Muscle of back (tissue), 11 donors: ENCODE measurements around the gene LBH. TPM values are rescaled to one million over a fixed set of nuclear protein-coding genes. Genes with fewer than 3 reads are reported as not detected.
A peak's percentile ranks its signal among the peaks of the same experiment; 100 is the strongest.

Experiments
- DNase-seq, 3 donors: peaks; one replicate each; pipeline versions ENCODE4 v3.0.0 to v3.0.0-alpha.2; 2013
- polyA plus RNA-seq, 10 donors: library from polyadenylated mRNA; unstranded; fragments of 120-200 nt; gene quantifications; one replicate each; pipeline ENCODE4 v1.2.1, GENCODE V29; 2013; ENCODE audit not compliant: insufficient read length in 10 of 10

Gene LBH
- polyA plus RNA-seq, 10 donors: 19.1 to 39.0 (median 29.9) TPM

GRCh38 chr2:30213326-30213725 is 18.0 kb upstream of the LBH start:
- DNase-seq: no peak

- DNase-seq: no peak
Measured at GRCh38 chr2:30213907-30214463, 17.3 kb upstream of the LBH start.

- DNase-seq: peak in 2 of 3 donors; percentile 70 to 88
Measured at GRCh38 chr2:30216157-30216556, 15.2 kb upstream of the LBH start.

- DNase-seq: peak in 1 of 3 donors; percentile 66
Measured at GRCh38 chr2:30217644-30218337, 13.5 kb upstream of the LBH start.

- no peak for DNase-seq
Measured at GRCh38 chr2:30218338-30218713, 13.0 kb upstream of the LBH start.

- no peak for DNase-seq
Measured at GRCh38 chr2:30218814-30219213, 12.5 kb upstream of the LBH start.

- DNase-seq: no peak
Measured at GRCh38 chr2:30219886-30220875, 11.2 kb upstream of the LBH start.

GRCh38 chr2:30221531-30221930 is 9.8 kb upstream of the LBH start:
- no peak for DNase-seq

GRCh38 chr2:30222031-30222430 is 9.3 kb upstream of the LBH start:
- DNase-seq: no peak

- DNase-seq: no peak
Measured at GRCh38 chr2:30222636-30223360, 8.5 kb upstream of the LBH start.

- DNase-seq: no peak
Measured at GRCh38 chr2:30223413-30223874, 7.9 kb upstream of the LBH start.

- DNase-seq: no peak
Measured at GRCh38 chr2:30224151-30224550, 7.2 kb upstream of the LBH start.

GRCh38 chr2:30225131-30225762 is 6.1 kb upstream of the LBH start:
- peak; percentile 61 to 76 (median 65) for DNase-seq

GRCh38 chr2:30226144-30227032 is 4.9 kb upstream of the LBH start:
- no peak for DNase-seq

- DNase-seq: no peak
Measured at GRCh38 chr2:30229596-30229995, 1.7 kb upstream of the LBH start.

- DNase-seq: peak in 1 of 3 donors; percentile 85
Measured at GRCh38 chr2:30230497-30231211, 680 bp upstream of the LBH start.

GRCh38 chr2:30231996-30232800 is 864 bp downstream of the LBH start:
- peak in 2 of 3 donors; percentile 71 to 88 for DNase-seq

- DNase-seq: no peak
Measured at GRCh38 chr2:30232801-30233130, 1.4 kb downstream of the LBH start.
